ENCODE data around the gene SERPINA5. TPM values are rescaled to one million over a fixed set of nuclear protein-coding genes. Genes with fewer than 3 reads are reported as not detected.

Gene SERPINA5, protein sequence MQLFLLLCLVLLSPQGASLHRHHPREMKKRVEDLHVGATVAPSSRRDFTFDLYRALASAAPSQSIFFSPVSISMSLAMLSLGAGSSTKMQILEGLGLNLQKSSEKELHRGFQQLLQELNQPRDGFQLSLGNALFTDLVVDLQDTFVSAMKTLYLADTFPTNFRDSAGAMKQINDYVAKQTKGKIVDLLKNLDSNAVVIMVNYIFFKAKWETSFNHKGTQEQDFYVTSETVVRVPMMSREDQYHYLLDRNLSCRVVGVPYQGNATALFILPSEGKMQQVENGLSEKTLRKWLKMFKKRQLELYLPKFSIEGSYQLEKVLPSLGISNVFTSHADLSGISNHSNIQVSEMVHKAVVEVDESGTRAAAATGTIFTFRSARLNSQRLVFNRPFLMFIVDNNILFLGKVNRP
- not detected for polyA plus RNA-seq (2012; ENCODE audit: low read depth, missing spikeins)

DNA sequence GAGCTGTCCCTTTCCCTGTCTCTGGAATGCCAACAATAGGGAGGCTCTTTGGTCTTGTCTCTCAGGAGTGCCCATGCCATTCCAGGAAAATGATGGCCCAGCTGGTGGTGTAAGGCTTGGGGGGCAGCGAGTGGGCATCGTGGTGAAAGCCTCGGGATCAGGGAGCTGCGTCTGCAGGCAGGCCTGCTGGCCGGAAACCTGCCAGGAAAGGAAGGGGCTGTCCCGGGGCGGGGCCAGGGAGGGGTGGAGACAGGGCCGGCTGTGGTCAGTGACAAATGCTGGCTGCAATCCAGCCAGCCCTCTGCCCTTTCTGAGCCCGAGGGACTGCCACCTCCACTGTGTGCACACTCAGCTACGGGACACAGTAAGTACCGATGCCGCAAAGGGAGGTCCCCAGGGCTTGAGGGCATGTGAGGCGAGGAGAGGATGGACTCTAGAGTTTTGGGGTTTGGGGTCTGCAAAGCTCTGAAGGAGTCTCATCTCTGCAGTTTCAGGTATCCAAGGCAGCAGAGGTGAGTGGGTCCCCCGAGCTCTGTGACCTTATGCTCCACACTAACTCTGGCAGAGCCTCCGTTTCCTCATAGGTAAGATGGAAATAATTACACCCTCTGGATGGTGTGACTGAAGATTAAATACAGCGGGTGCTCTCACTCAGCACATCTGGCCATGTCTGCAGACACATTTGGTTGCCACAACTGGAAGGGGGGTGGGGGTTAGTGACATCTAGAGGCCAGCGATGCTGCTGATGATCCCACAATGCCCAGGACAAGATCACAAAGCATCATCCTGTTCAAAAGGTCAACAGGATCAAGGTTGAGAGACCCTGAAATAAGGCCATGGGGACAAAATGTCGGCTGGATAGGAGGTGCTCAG is at the start of gene SERPINA5:
Gene SERPINA5, plus strand, starts transcription at position 300 of the 873 bp plus-strand sequence. CDS start 5,937 bp downstream, outside the sequence.
- FAIRE-seq (no peak), DNase-seq (ENCODE audit: insufficient read length, low spot score) (no peak)
- TF ChIP-seq POLR2A (IDR thresholded peaks at IDR 0.05; ENCODE audit: low read depth, low read length) (no peak), POLR2AphosphoS5 (IDR thresholded peaks at IDR 0.05; ENCODE audit: low read depth, low read length) (no peak), TAF1 (IDR thresholded peaks at IDR 0.05; ENCODE audit: low read depth, low read length) (no peak), PAX5 (IDR thresholded peaks at IDR 0.05; ENCODE audit: insufficient read depth, low read length, severe bottlenecking) (no peak), POU2F2 (IDR thresholded peaks at IDR 0.05; ENCODE audit: low read depth, low read length) (no peak), SPI1 (IDR thresholded peaks at IDR 0.05; ENCODE audit: low read depth, low read length) (no peak)

DNA sequence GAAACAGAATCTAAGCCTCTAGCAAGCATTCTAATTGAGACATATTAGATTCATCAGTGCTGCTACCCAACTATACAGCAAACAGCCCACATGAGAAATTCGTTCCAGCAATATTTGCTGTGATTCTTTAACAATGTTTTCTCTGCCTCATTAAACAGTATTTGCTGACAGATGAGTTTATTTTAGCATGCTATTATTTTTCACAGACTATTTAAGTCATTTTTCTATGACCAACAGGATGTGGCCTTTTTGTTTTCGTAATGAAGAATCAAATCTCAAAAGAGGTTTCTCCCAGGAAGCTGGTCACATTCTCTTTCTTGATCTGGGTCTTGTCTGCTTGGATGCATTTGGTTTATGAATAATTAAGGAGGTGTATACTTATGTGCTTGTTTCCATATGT is 48.8 kb upstream of the SERPINA5 start:
- TF ChIP-seq SPI1 (IDR thresholded peaks at IDR 0.05; ENCODE audit: low read depth, low read length) (no peak), POLR2A (IDR thresholded peaks at IDR 0.05; ENCODE audit: low read depth, low read length) (no peak), POU2F2 (IDR thresholded peaks at IDR 0.05; ENCODE audit: low read depth, low read length) (no peak), POLR2AphosphoS5 (IDR thresholded peaks at IDR 0.05; ENCODE audit: low read depth, low read length) (no peak), TAF1 (IDR thresholded peaks at IDR 0.05; ENCODE audit: low read depth, low read length) (no peak), PAX5 (IDR thresholded peaks at IDR 0.05; ENCODE audit: insufficient read depth, low read length, severe bottlenecking) (no peak)
- DNase-seq (ENCODE audit: insufficient read length, low spot score) (no peak), FAIRE-seq (no peak)

DNA sequence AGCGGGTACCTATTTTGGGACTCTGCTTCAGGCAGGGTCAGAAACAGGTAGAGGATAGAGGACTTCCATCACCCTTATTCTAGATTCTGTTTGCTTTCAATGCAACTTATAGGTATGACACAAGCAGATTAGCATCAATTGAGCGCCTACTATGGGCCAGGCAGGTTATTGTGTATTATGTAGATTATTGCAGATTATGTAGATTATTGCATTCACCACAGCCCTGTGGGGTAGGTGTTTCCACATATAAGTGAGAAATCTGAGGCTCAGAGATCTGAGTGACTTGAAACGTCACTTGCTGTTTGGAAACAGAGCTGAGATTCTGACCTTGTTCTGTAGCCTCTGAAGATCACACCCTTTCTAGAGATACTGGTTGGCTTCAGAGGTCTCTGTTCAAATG is 45.7 kb upstream of the SERPINA5 start:
- TF ChIP-seq PAX5 (IDR thresholded peaks at IDR 0.05; ENCODE audit: insufficient read depth, low read length, severe bottlenecking) (no peak), POLR2AphosphoS5 (IDR thresholded peaks at IDR 0.05; ENCODE audit: low read depth, low read length) (no peak), POU2F2 (IDR thresholded peaks at IDR 0.05; ENCODE audit: low read depth, low read length) (no peak), POLR2A (IDR thresholded peaks at IDR 0.05; ENCODE audit: low read depth, low read length) (no peak), SPI1 (IDR thresholded peaks at IDR 0.05; ENCODE audit: low read depth, low read length) (no peak), TAF1 (IDR thresholded peaks at IDR 0.05; ENCODE audit: low read depth, low read length) (no peak)
- FAIRE-seq (no peak), DNase-seq (ENCODE audit: insufficient read length, low spot score) (no peak)

DNA sequence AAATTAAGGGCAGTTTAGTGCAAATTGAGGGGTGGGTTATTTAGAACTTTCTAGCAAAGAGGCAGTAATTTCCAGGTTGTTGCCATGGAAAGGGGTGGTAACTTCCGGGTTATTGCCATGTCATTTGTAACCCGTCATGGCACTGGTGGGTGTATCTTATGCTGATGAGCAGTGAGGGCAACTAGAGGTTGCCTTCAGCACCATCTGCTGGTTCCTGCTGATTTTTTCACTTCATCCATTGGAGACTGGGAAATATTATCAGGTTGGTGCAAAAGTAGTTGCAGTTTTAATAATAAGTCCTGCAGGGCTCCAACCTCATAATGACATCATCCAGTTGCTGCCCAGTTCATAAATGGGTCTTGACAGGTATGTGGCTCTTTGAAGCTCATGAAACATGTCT is 44.4 kb upstream of the SERPINA5 start:
- DNase-seq (ENCODE audit: insufficient read length, low spot score) (no peak), FAIRE-seq (no peak)
- no peak for TF ChIP-seq POLR2A (IDR thresholded peaks at IDR 0.05; ENCODE audit: low read depth, low read length)
- TF ChIP-seq PAX5 (IDR thresholded peaks at IDR 0.05; ENCODE audit: insufficient read depth, low read length, severe bottlenecking), result no peak
- no peak for TF ChIP-seq POLR2AphosphoS5 (IDR thresholded peaks at IDR 0.05; ENCODE audit: low read depth, low read length)
- no peak for TF ChIP-seq TAF1 (IDR thresholded peaks at IDR 0.05; ENCODE audit: low read depth, low read length)
- TF ChIP-seq POU2F2 (IDR thresholded peaks at IDR 0.05; ENCODE audit: low read depth, low read length), result no peak
- TF ChIP-seq SPI1 (IDR thresholded peaks at IDR 0.05; ENCODE audit: low read depth, low read length), result no peak

DNA sequence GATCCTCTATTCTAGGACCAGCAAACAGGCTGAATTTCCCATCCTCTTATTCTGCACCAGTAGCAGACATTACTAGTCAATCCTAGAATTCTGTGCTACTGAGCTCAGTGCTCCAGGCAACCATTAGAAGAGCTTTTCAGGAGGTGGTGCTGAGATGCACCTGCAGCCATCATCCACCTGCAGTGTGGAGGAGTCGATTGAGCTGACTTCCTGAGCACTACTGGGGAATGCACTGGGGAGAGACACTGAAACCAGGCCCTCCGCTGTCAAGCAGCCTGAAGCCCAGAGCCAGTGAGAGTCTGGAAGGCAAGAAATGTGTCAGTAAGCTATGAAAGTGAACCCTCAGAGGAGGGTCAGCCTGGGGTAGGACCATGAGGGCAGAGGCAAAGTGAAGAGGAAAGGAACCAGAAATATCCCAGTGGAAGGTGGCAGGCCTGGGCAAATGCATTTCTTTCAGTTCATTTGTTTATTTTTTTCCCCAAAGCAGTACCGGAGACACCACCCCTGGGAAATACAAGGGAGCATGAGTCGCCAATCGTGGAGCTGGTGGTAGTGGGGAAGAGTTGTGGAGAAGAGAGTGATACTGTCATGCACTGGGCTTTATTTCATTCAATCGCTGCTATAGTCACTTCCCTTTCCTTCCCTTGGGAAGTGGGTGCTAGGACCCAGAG is 43.0 kb upstream of the SERPINA5 start:
- FAIRE-seq (no peak), DNase-seq (ENCODE audit: insufficient read length, low spot score) (no peak)
- TF ChIP-seq SPI1 (IDR thresholded peaks at IDR 0.05; ENCODE audit: low read depth, low read length), result no peak
- TF ChIP-seq POLR2AphosphoS5 (IDR thresholded peaks at IDR 0.05; ENCODE audit: low read depth, low read length), result no peak
- no peak for TF ChIP-seq TAF1 (IDR thresholded peaks at IDR 0.05; ENCODE audit: low read depth, low read length)
- no peak for TF ChIP-seq POU2F2 (IDR thresholded peaks at IDR 0.05; ENCODE audit: low read depth, low read length)
- TF ChIP-seq PAX5 (IDR thresholded peaks at IDR 0.05; ENCODE audit: insufficient read depth, low read length, severe bottlenecking), result no peak
- no peak for TF ChIP-seq POLR2A (IDR thresholded peaks at IDR 0.05; ENCODE audit: low read depth, low read length)

DNA sequence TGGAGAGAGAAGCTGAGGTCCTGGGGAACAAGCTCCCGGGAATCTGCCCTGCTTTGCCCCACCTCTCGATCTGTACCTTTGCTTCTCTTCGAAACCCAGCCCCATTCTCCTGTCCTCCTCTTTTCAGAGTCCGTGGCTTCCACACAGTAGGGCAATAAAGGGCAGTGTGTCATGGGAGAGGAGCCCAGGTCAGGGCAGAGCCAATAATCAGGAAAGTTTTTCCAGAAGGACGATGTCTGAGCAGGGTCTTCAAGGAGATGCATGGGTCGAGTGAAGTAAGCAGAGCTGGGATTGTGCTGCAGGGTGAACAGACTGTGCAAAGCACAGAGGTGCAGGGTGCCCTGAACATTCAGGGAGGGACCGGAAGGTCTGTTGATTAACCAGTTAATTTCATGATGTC is 42.0 kb upstream of the SERPINA5 start:
- FAIRE-seq, result no peak
- TF ChIP-seq TAF1 (IDR thresholded peaks at IDR 0.05; ENCODE audit: low read depth, low read length) (no peak), SPI1 (IDR thresholded peaks at IDR 0.05; ENCODE audit: low read depth, low read length) (no peak), POU2F2 (IDR thresholded peaks at IDR 0.05; ENCODE audit: low read depth, low read length) (no peak), POLR2AphosphoS5 (IDR thresholded peaks at IDR 0.05; ENCODE audit: low read depth, low read length) (no peak), POLR2A (IDR thresholded peaks at IDR 0.05; ENCODE audit: low read depth, low read length) (no peak), PAX5 (IDR thresholded peaks at IDR 0.05; ENCODE audit: insufficient read depth, low read length, severe bottlenecking) (no peak)

DNA sequence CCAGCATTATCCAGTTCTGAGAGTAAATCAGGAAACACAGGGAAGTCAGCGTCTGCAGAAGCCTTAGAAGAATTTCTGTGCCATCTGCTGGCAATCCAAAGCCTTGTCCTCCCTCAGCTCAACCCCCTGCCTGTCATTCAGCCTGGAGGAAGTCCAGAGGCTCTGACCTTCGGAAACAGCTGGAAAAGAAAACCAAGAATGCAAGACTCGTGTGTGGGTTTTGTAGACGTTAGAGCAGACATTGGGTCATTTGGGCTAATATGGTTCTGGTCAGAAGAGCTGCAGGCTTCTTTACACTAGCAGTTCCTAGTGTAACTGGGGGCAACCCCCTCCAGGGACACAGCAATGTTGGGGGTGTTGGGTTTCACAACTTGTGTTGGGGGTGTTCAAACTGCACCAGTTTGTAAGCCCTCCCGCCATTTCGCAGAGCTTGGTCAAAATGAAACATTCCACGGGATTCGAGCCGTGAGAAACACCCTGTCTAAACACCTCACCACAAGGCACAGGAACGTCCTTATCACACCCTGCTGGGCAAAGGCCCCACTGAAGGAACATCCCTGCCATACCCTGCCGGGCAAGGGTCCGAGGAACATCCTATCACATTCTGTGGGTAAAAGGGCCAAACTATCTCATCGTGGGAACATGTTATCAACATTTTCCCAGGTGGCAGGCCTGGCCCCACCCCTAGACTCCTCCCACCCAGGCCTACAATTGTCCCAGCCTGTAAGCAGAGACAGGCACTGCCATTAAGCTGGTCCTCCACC is 41.0 kb upstream of the SERPINA5 start:
- no peak for DNase-seq (ENCODE audit: insufficient read length, low spot score)
- FAIRE-seq, result no peak
- TF ChIP-seq PAX5 (IDR thresholded peaks at IDR 0.05; ENCODE audit: insufficient read depth, low read length, severe bottlenecking), result no peak
- no peak for TF ChIP-seq POLR2A (IDR thresholded peaks at IDR 0.05; ENCODE audit: low read depth, low read length)
- TF ChIP-seq TAF1 (IDR thresholded peaks at IDR 0.05; ENCODE audit: low read depth, low read length), result no peak
- TF ChIP-seq SPI1 (IDR thresholded peaks at IDR 0.05; ENCODE audit: low read depth, low read length), result no peak
- TF ChIP-seq POLR2AphosphoS5 (IDR thresholded peaks at IDR 0.05; ENCODE audit: low read depth, low read length), result no peak
- TF ChIP-seq POU2F2 (IDR thresholded peaks at IDR 0.05; ENCODE audit: low read depth, low read length), result no peak

More for the DNA sequence above, 42.0 kb upstream of the SERPINA5 start:
- no peak for DNase-seq (ENCODE audit: insufficient read length, low spot score)

Data from GM12891 (cell line).